GM19467 (cell line): ENCODE measurements around the gene NHS.
"Not testable (repeated sequence)": the region's sequence is repeated elsewhere in the genome, so short reads cannot be mapped to it uniquely, and the experiment has no call there.

Experiments used
- ATAC-seq: cut with Tn5 transposase; IDR thresholded peaks from one replicate; pipeline ENCODE4 v1.9.1; 2021; ENCODE audit warnings: mild to moderate bottlenecking, moderate library complexity; ENCODE audit not compliant: unreplicated experiment

The NHS gene

GRCh38 chrX:17443556-17443955 lies 68.6 kb downstream of the NHS start:
- ATAC-seq, result no peak

GRCh38 chrX:17446269-17446668 lies 71.3 kb downstream of the NHS start:
- not testable (repeated sequence) for ATAC-seq

- no peak for ATAC-seq
Measured at GRCh38 chrX:17448188-17448587, 73.2 kb downstream of the NHS start.

- no peak for ATAC-seq
Measured at GRCh38 chrX:17449866-17450265, 74.9 kb downstream of the NHS start.

- no peak for ATAC-seq
Measured at GRCh38 chrX:17453788-17454187, 78.8 kb downstream of the NHS start.

- no peak for ATAC-seq
Measured at GRCh38 chrX:17456526-17456925, 81.5 kb downstream of the NHS start.

GRCh38 chrX:17459008-17459611 lies 84.1 kb downstream of the NHS start:
- no peak for ATAC-seq

GRCh38 chrX:17459661-17460060 lies 84.7 kb downstream of the NHS start:
- ATAC-seq, result no peak

- no peak for ATAC-seq
Measured at GRCh38 chrX:17462881-17463280, 87.9 kb downstream of the NHS start.

- no peak for ATAC-seq
Measured at GRCh38 chrX:17464194-17464593, 89.2 kb downstream of the NHS start.

- ATAC-seq, result no peak
Measured at GRCh38 chrX:17465201-17465600, 90.2 kb downstream of the NHS start.

- ATAC-seq, result no peak
Measured at GRCh38 chrX:17465802-17466201, 90.8 kb downstream of the NHS start.

- no peak for ATAC-seq
Measured at GRCh38 chrX:17470136-17470535, 95.1 kb downstream of the NHS start.

GRCh38 chrX:17471121-17471520 lies 96.1 kb downstream of the NHS start:
- ATAC-seq, result no peak

- no peak for ATAC-seq
Measured at GRCh38 chrX:17471861-17472260, 96.9 kb downstream of the NHS start.

- no peak for ATAC-seq
Measured at GRCh38 chrX:17472424-17472823, 97.4 kb downstream of the NHS start.

- ATAC-seq, result no peak
Measured at GRCh38 chrX:17473021-17473420, 98.0 kb downstream of the NHS start.

GRCh38 chrX:17474892-17475291 lies 99.9 kb downstream of the NHS start:
- ATAC-seq, result no peak

GRCh38 chrX:17475449-17476217 lies 100.6 kb downstream of the NHS start:
- ATAC-seq, result no peak

GRCh38 chrX:17476411-17476810 lies 101.4 kb downstream of the NHS start:
- no peak for ATAC-seq

GRCh38 chrX:17481086-17481485 lies 106.1 kb downstream of the NHS start:
- ATAC-seq, result no peak

- no peak for ATAC-seq
Measured at GRCh38 chrX:17484592-17484991, 109.6 kb downstream of the NHS start.

- ATAC-seq, result no peak
Measured at GRCh38 chrX:17485391-17485790, 110.4 kb downstream of the NHS start.
